Skin epidermis (tissue), 12 donors: Measurements from ENCODE around the gene GANAB.
"Not testable (repeated sequence)": the region's sequence is repeated elsewhere in the genome, so short reads cannot be mapped to it uniquely, and the experiment has no call there.

Experiments
- H3K27ac ChIP-seq, 21 experiments: fragments of 200-600 bp; sonication (generic) in 11 of 21; one replicate each; pipeline ENCODE4 v1.5.0; 2020; ENCODE audit warnings: mild to moderate bottlenecking in 3 of 21, inconsistent platforms in 2 of 21, moderate library complexity in 2 of 21
- H3K4me3 ChIP-seq, 7 experiments: fragments of 200-600 bp; sonication (generic) in 2 of 7; one replicate each; pipeline ENCODE4 v1.5.0; 2020; ENCODE audit warnings: inconsistent platforms in 2 of 7, mild to moderate bottlenecking in 2 of 7, moderate library complexity in 1 of 7

Gene GANAB

DNA sequence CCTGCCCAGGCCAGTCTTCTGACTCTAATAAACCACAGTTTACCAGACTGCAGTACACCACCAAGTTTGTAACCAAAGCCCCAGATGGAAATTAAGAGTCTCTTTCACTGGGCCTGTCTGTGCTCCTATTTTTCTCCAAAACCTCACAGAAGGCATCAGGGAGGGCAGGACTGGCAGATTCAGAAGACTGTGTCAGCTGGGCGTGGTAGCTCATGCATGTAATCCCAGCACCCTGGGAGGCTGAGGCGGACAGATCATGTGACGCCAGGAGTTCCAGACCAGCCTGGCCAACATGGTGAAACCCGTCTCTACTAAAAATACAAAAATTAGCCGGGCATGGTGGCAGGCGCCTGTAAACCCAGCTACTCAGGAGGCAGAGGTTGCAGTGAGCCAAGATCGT is 61.1 kb downstream of the GANAB start:
- not testable (repeated sequence) for H3K4me3 ChIP-seq
- peak overlapping the region in 2 of 21 experiments; percentile 5 to 18 for H3K27ac ChIP-seq

DNA sequence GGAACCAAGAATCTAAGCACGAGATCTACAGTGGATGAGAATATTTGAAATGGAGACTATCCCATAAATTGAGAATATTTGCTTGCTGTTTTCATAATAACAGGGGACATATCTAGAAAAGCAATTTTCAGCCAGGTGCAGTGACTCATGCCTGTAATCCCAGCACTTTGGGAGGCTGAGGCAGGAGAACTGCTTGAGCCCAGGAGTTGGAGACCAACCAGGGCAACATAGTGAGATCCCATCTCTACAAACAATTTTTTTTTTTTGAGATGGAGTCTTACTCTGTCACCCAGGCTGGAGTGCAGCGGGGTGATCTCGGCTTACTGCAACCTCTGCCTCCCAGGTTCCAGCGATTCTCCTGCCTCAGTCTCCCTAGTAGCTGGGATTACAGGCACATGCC is 64.7 kb downstream of the GANAB start:
- H3K4me3 ChIP-seq: not testable (repeated sequence)
- peak overlapping the region in 1 of 21 experiments; percentile 15 for H3K27ac ChIP-seq

DNA sequence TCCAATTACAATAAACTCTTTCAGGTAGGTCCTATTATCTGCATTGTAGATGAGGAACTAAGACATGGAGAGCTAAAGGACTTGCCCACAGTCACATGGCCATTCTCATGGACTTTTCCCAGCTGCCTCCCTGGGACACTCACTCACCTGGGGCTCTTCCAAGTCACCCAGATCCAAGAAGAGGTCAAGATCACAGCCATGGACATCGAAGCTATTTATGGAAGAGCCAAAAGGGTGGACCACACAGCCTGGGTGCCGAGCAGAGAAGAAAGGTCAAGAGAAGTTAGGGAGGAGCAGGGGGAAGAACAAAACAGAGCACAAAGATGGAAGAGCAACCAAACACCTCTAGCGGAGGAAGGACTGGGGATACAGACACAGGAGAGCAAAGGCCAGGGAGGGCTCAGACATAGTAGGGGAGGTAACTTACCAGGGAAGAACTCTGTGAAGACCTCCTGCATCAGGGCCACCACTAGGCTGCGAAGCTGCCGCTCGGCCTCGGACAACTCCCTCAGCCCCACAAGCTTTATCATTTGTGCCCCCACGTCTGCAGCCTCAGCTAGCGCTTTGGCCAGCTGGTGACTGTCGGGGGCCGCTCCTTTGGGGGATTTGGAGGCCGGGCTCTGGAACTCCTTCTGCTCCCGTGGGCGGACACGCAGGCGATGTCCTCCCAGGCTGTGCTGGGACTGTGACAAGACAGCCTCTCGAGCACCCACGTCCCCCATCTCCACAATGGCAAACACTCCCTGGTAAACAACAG is 65.3 kb downstream of the GANAB start:
- peak overlapping the region in 1 of 21 experiments; percentile 15 for H3K27ac ChIP-seq

DNA sequence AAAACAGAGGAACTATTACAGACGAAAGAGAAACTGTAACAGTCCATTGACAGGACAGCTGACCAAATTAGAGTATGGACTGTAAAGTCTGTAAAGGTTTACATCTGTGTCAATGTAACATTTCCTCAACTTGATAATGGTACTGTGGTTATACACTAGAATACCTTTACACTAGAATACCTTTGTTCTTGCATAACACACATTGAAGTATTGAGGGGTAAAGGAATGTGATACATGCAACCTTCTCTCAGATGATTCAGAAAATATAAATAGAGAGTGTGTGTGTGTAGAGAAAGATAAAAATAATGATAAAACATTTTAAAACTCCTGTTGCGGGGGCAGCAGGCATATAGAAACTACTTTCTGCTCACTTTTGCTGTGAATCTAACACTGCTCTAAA is 67.2 kb downstream of the GANAB start:
- no peak overlapping the region for H3K27ac ChIP-seq
- no peak overlapping the region for H3K4me3 ChIP-seq

More for the DNA sequence above, 65.3 kb downstream of the GANAB start:
- H3K4me3 ChIP-seq: no peak overlapping the region

DNA sequence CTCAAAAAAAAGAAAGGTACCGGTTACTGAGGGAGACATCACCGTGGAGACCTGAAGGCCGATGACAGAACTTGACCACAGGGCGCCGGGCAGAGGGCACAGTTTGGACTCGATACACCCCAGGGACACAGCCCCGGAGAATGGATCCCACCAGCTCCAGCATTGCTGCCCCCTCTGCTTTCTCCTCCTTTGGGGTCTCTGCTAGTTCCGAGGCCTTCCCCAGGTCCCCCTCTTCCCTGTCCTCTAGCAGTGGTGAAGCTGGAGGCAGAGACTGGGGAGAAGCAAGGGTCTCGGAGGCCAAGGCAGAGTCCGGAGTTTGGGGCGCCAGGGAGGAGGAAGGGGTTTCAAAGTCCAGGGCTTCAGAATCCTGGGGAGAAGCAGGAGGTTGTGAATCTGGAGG is 67.9 kb downstream of the GANAB start:
- Histone ChIP-seq H3K4me3 (no peak overlapping the region), H3K27ac (peak overlapping the region in 3 of 21 experiments; percentile 13 to 63 (median 43))

DNA sequence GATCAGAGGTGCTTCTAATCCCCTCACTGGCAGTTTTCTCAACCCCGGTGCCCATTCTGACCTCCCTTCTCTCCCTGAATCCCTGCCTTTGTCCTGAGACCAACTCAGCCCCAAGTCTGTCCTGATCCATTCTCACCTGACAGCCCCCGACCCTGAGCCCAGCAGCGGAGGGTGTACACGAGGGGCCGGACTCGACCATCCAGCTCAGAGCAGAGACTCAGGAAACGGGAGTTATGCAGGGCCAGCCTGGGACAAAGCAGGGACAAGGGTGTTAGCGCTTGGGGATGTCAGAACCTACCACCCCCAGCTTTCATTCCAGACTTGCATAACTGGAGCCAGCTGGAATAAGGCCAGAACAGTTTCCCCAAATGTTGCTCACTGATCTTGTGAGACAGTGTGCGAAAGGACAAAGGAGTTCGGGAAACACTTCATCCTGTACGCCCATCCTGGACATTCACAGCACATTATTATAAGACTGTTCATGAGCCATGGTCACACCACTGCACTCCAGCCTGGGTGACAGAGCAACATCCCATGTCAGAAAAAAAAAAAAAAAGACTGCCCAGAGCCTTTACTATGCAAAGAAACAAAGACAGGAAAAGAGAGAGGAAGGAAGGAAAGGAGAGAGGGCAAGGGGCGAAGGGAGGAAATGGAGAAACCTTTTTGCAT is 69.2 kb downstream of the GANAB start:
- peak overlapping the region in 16 of 21 experiments; percentile 6 to 95 (median 66) for H3K27ac ChIP-seq
- H3K4me3 ChIP-seq: no peak overlapping the region

DNA sequence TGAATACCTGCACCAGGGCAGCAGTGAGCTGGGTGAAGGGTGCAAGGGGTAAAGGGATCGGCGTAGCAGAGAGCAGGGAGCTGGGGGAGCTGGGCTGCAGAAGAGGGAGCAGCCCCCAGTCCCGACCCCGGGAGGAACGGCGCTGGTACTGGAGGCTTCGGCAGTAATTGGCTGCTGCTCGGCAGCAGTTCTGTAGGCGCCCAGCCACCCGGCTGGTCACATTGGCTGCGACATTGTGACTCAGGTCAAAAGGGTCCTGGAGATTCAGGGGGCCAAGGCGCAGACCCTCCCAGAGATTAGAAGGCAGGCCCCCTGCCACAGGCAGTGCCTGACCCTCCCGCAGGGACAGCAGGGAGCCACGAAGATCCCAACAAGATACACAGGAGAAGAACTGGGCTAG is 70.6 kb downstream of the GANAB start:
- Histone ChIP-seq H3K4me3 (peak overlapping the region in 3 of 7 experiments; percentile 2 to 73 (median 60)), H3K27ac (peak overlapping the region in 16 of 21 experiments; percentile 26 to 95 (median 89))

DNA sequence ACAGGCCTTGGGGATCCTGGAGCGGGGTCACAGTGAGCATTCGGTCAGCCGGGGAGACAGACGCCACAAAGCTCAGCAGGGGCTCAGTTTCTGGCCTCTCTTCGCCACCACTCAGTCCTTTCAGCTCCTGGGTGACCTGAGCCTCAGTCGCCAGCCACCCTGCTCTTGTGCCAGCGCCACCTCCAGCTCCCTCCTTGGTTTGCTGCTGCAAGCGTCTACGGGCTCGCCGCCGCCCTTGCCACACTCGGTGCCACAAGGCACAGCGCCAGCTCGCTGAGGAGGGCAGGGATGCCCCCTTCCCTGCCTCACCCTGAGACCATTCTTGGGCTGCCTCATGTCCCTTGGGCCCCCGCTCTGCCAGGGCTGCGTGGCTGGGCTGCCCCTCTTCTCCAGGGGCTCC is 71.3 kb downstream of the GANAB start:
- H3K4me3 ChIP-seq: peak overlapping the region; percentile 60 to 84 (median 71)
- peak overlapping the region in 19 of 21 experiments; percentile 70 to 95 (median 90) for H3K27ac ChIP-seq
